ENCODE results near the gene CNN1. TPM values are rescaled to one million over a fixed set of nuclear protein-coding genes. Genes with fewer than 3 reads are reported as not detected.
A peak's percentile ranks its signal among the peaks of the same experiment; 100 is the strongest.

CNN1 gene
- total and polyA plus RNA-seq, 9 of the 15 experiments (the other 6 are each of a cell fraction or from before 2014, with no cell fraction given) = 0.23 to 10.6 (median 5.2) TPM

- TF ChIP-seq ZNF318 (IDR thresholded peaks at IDR 0.05; ENCODE audit: borderline replicate concordance in 1 of 2, low read depth in 1 of 2) (0 out of 4 replicates have a peak, but pooled peaks of 1 of the 2 experiments have one; percentile 18), ATF7 (IDR thresholded peaks at IDR 0.05) (peak; percentile 70), ZKSCAN3 (CRISPR knock-in tag; IDR thresholded peaks at IDR 0.05) (no peak), RFX5 (IDR thresholded peaks at IDR 0.05; ENCODE audit: low read depth, low read length) (no peak), PRDM10 (IDR thresholded peaks at IDR 0.05; ENCODE audit: partially characterized antibody) (peak; percentile 48), FUS (optimal IDR thresholded peaks at IDR 0.05; ENCODE audit: low read depth, low read length) (no peak), E2F8 (IDR thresholded peaks at IDR 0.05; ENCODE audit: low read depth, partially characterized antibody) (peak; percentile 88), GTF2E2 (tag; IDR thresholded peaks at IDR 0.05) (0 out of 2 replicates have a peak, but pooled peaks have one; percentile 31)
- TF ChIP-seq, protein P1, sequence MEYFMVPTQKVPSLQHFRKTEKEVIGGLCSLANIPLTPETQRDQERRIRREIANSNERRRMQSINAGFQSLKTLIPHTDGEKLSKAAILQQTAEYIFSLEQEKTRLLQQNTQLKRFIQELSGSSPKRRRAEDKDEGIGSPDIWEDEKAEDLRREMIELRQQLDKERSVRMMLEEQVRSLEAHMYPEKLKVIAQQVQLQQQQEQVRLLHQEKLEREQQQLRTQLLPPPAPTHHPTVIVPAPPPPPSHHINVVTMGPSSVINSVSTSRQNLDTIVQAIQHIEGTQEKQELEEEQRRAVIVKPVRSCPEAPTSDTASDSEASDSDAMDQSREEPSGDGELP (CRISPR knock-in tag; IDR thresholded peaks at IDR 0.05; ENCODE audit: borderline replicate concordance) = peak; percentile 98
Observed at GRCh38 chr19:11558881-11559828, 20.5 kb downstream of the CNN1 start, which contains the start of gene ELOF1 (continued).
